ENCODE measurements around the gene COLQ.

COLQ gene

GRCh38 chr3:15471861-15472260, 49.6 kb downstream of the COLQ start:
- H3K27me3 ChIP-seq (ENCODE audit: insufficient read depth, low read length, poor library complexity) = no peaks in the 10 kb centered on the region
- DNase-seq (no peak), ATAC-seq (ENCODE audit: insufficient read depth, low read depth) (no peak)
- no peaks in the 10 kb centered on the region for H3K79me2 ChIP-seq (ENCODE audit: insufficient read depth, low read length)
- peaks cover 15% of the 10 kb centered on the region for H3K4me1 ChIP-seq (ENCODE audit: insufficient read depth, low read length)
- H3K4me3 ChIP-seq (ENCODE audit: low read depth in 1 of 2, low read length in 2 of 2) = no peak overlapping the region
- TF ChIP-seq EZH2 (IDR thresholded peaks at IDR 0.05; ENCODE audit: borderline replicate concordance, low read depth, low read length, severe bottlenecking) = no peak
- TF ChIP-seq, protein P1, sequence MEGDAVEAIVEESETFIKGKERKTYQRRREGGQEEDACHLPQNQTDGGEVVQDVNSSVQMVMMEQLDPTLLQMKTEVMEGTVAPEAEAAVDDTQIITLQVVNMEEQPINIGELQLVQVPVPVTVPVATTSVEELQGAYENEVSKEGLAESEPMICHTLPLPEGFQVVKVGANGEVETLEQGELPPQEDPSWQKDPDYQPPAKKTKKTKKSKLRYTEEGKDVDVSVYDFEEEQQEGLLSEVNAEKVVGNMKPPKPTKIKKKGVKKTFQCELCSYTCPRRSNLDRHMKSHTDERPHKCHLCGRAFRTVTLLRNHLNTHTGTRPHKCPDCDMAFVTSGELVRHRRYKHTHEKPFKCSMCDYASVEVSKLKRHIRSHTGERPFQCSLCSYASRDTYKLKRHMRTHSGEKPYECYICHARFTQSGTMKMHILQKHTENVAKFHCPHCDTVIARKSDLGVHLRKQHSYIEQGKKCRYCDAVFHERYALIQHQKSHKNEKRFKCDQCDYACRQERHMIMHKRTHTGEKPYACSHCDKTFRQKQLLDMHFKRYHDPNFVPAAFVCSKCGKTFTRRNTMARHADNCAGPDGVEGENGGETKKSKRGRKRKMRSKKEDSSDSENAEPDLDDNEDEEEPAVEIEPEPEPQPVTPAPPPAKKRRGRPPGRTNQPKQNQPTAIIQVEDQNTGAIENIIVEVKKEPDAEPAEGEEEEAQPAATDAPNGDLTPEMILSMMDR (IDR thresholded peaks at IDR 0.05; ENCODE audit: borderline replicate concordance, extremely low read depth, low read length, poor library complexity, severe bottlenecking) = no peak
- H2AFZ ChIP-seq (ENCODE audit: low read depth, low read length) = no peak overlapping the region
- no peaks in the 10 kb centered on the region for H3K9me3 ChIP-seq (ENCODE audit: insufficient read depth, low read length, severe bottlenecking)
- no peak overlapping the region for H3K4me2 ChIP-seq (ENCODE audit: insufficient read depth, low read length)
- no peak overlapping the region for H3K27ac ChIP-seq (ENCODE audit: low read length)
- no peaks in the 10 kb centered on the region for H3K36me3 ChIP-seq (ENCODE audit: insufficient read depth, low read length)
- no peaks in the 10 kb centered on the region for H4K20me1 ChIP-seq (ENCODE audit: insufficient read depth, low read length)
- no peak overlapping the region for H3K9ac ChIP-seq (ENCODE audit: low read depth, low read length)

- Histone ChIP-seq H3K36me3 (ENCODE audit: insufficient read depth, low read length) (no peaks in the 10 kb centered on the region), H3K9me3 (ENCODE audit: insufficient read depth, low read length, severe bottlenecking) (no peaks in the 10 kb centered on the region), H3K4me1 (ENCODE audit: insufficient read depth, low read length) (peaks cover 15% of the 10 kb centered on the region), H3K27me3 (ENCODE audit: insufficient read depth, low read length, poor library complexity) (no peaks in the 10 kb centered on the region), H3K4me2 (ENCODE audit: insufficient read depth, low read length) (no peak overlapping the region), H3K27ac (ENCODE audit: low read length) (no peak overlapping the region), H2AFZ (ENCODE audit: low read depth, low read length) (no peak overlapping the region), H3K9ac (ENCODE audit: low read depth, low read length) (no peak overlapping the region), H3K4me3 (ENCODE audit: low read depth in 1 of 2, low read length in 2 of 2) (no peak overlapping the region), H4K20me1 (ENCODE audit: insufficient read depth, low read length) (no peaks in the 10 kb centered on the region), H3K79me2 (ENCODE audit: insufficient read depth, low read length) (no peaks in the 10 kb centered on the region)
- DNase-seq = no peak
- TF ChIP-seq EZH2 (IDR thresholded peaks at IDR 0.05; ENCODE audit: borderline replicate concordance, low read depth, low read length, severe bottlenecking) = no peak
- TF ChIP-seq, protein P1 (IDR thresholded peaks at IDR 0.05; ENCODE audit: borderline replicate concordance, extremely low read depth, low read length, poor library complexity, severe bottlenecking) = no peak
- no peak for ATAC-seq (ENCODE audit: insufficient read depth, low read depth)
Observed at GRCh38 chr3:15470849-15471248, 50.7 kb downstream of the COLQ start.

DNA sequence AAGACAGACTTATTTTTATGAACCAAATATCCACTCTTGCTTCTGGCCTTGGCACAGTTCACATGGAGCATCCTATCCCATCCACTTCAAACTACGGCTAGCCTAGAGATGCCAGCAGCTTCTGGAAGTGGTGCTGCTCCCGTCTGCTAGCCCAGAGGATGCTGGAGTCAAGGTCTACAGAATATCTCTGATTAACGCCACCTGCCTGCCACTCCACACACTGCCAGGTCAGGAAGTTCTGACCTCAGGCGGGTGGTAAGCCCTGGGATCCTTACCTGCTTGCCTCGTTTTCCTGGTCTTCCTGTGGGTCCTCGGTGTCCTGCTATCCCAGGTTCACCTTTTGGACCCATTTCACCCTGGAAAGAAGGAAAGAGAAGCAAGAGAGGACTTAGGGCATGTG, 51.2 kb downstream of the COLQ start:
- peaks cover 15% of the 10 kb centered on the region for H3K4me1 ChIP-seq (ENCODE audit: insufficient read depth, low read length)
- no peaks in the 10 kb centered on the region for H3K36me3 ChIP-seq (ENCODE audit: insufficient read depth, low read length)
- no peak overlapping the region for H3K27ac ChIP-seq (ENCODE audit: low read length)
- H3K9me3 ChIP-seq (ENCODE audit: insufficient read depth, low read length, severe bottlenecking) = no peaks in the 10 kb centered on the region
- H3K27me3 ChIP-seq (ENCODE audit: insufficient read depth, low read length, poor library complexity) = no peaks in the 10 kb centered on the region
- H3K79me2 ChIP-seq (ENCODE audit: insufficient read depth, low read length) = no peaks in the 10 kb centered on the region
- ATAC-seq (ENCODE audit: insufficient read depth, low read depth) = no peak
- H4K20me1 ChIP-seq (ENCODE audit: insufficient read depth, low read length) = no peaks in the 10 kb centered on the region
- no peak overlapping the region for H3K4me3 ChIP-seq (ENCODE audit: low read depth in 1 of 2, low read length in 2 of 2)
- no peak overlapping the region for H3K9ac ChIP-seq (ENCODE audit: low read depth, low read length)
- H2AFZ ChIP-seq (ENCODE audit: low read depth, low read length) = no peak overlapping the region
- no peak overlapping the region for H3K4me2 ChIP-seq (ENCODE audit: insufficient read depth, low read length)
- no peak for TF ChIP-seq EZH2 (IDR thresholded peaks at IDR 0.05; ENCODE audit: borderline replicate concordance, low read depth, low read length, severe bottlenecking)
- TF ChIP-seq, protein P1 (IDR thresholded peaks at IDR 0.05; ENCODE audit: borderline replicate concordance, extremely low read depth, low read length, poor library complexity, severe bottlenecking) = peak; percentile 28
- no peak for DNase-seq
